ENCODE data around the gene PXMP2. TPM values are rescaled to one million over a fixed set of nuclear protein-coding genes. Genes with fewer than 3 reads are reported as not detected.

Gene PXMP2
- total RNA-seq, 3 donors from 2014 or later: 29.0 to 50.9 (median 31.8) TPM

GRCh38 chr12:132717011-132717410 lies 29.6 kb downstream of the PXMP2 start:
- Histone ChIP-seq H3K9me3 (no peaks in the 10 kb centered on the region), H3K27me3 (no peaks in the 10 kb centered on the region), H3K4me1 (peaks cover 0 to 1% of the 10 kb centered on the region in 2 donors), H3K36me3 (no peaks in the 10 kb centered on the region), H3K4me3 (no peak overlapping the region), H3K27ac (no peak overlapping the region)
- no peak for TF ChIP-seq POLR2AphosphoS5 (IDR thresholded peaks at IDR 0.05)
- TF ChIP-seq POLR2A (IDR thresholded peaks at IDR 0.05): no peak
- no peak for TF ChIP-seq CTCF (IDR thresholded peaks at IDR 0.05)
- intact Hi-C loops (cut with DNase I; ENCODE audit: low total_unique reads): no loop called here
- no peak for DNase-seq (ENCODE audit: low spot score in 2 of 2)

DNA sequence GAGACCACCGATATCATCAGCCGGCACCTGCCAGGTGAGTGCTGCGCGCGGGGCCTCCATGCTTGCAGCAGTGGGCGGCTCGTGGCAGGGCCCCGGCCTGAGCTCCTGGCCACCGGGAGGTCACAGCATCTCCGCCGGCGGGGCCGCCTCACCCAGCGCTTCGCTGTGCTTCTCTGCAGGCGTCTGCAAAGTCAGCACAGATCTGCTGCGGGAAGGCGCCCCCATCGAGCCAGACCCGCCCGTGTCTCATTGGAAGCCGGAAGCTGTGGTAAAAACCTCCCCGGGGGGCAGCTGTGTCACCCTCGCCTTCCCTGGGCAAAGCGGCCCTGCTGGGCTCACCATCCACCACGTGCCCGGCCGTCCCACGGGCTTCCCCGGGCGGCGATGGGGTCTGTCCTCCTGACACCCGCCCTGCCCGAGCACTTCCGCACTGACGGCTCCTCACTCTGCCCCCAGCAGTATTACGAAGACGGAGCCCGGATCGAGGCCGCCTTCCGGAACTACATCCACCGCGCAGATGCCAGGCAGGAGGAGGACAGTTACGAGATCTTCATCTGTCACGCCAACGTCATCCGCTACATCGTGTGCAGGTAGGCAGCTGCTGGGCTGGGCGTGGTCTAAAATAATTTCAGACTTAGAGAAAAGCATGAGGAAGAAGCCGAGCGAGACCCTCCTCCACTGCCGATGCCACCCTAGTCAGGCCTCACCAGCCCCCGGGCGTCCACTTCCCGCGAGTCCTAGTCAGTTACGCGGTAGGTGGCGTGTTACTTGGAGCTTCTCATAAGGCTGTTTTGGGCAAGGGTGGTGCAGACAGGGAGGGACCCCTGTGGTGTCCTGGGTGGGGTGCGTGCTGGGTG lies 30.4 kb downstream of the PXMP2 start:
- no peak for DNase-seq (ENCODE audit: low spot score in 2 of 2)
- intact Hi-C loops (cut with DNase I; ENCODE audit: low total_unique reads): no loop called here
- H3K27me3 ChIP-seq: no peaks in the 10 kb centered on the region
- TF ChIP-seq CTCF (IDR thresholded peaks at IDR 0.05): no peak
- TF ChIP-seq POLR2AphosphoS5 (IDR thresholded peaks at IDR 0.05): no peak
- no peak for TF ChIP-seq POLR2A (IDR thresholded peaks at IDR 0.05)
- H3K27ac ChIP-seq: no peak overlapping the region
- no peaks in the 10 kb centered on the region for H3K36me3 ChIP-seq
- no peaks in the 10 kb centered on the region for H3K9me3 ChIP-seq
- H3K4me3 ChIP-seq: no peak overlapping the region
- no peaks in the 10 kb centered on the region for H3K4me1 ChIP-seq

GRCh38 chr12:132718644-132719043 lies 31.3 kb downstream of the PXMP2 start:
- intact Hi-C loops (cut with DNase I; ENCODE audit: low total_unique reads): no loop called here
- TF ChIP-seq CTCF (IDR thresholded peaks at IDR 0.05) (no peak), POLR2AphosphoS5 (IDR thresholded peaks at IDR 0.05) (no peak), POLR2A (IDR thresholded peaks at IDR 0.05) (no peak)
- no peaks in the 10 kb centered on the region for H3K4me1 ChIP-seq
- H3K9me3 ChIP-seq: no peaks in the 10 kb centered on the region
- H3K36me3 ChIP-seq: no peaks in the 10 kb centered on the region
- H3K27ac ChIP-seq: no peak overlapping the region
- H3K27me3 ChIP-seq: no peaks in the 10 kb centered on the region
- no peak overlapping the region for H3K4me3 ChIP-seq
- no peak for DNase-seq (ENCODE audit: low spot score in 2 of 2)

GRCh38 chr12:132719141-132719953 lies 32.0 kb downstream of the PXMP2 start:
- no peak for DNase-seq (ENCODE audit: low spot score in 2 of 2)
- no peaks in the 10 kb centered on the region for H3K4me1 ChIP-seq
- intact Hi-C loops (cut with DNase I; ENCODE audit: low total_unique reads): no loop called here
- TF ChIP-seq POLR2A (IDR thresholded peaks at IDR 0.05) (no peak), POLR2AphosphoS5 (IDR thresholded peaks at IDR 0.05) (no peak), CTCF (IDR thresholded peaks at IDR 0.05) (no peak)
- no peaks in the 10 kb centered on the region for H3K27me3 ChIP-seq
- no peaks in the 10 kb centered on the region for H3K36me3 ChIP-seq
- H3K4me3 ChIP-seq: no peak overlapping the region
- H3K9me3 ChIP-seq: no peaks in the 10 kb centered on the region
- no peak overlapping the region for H3K27ac ChIP-seq

DNA sequence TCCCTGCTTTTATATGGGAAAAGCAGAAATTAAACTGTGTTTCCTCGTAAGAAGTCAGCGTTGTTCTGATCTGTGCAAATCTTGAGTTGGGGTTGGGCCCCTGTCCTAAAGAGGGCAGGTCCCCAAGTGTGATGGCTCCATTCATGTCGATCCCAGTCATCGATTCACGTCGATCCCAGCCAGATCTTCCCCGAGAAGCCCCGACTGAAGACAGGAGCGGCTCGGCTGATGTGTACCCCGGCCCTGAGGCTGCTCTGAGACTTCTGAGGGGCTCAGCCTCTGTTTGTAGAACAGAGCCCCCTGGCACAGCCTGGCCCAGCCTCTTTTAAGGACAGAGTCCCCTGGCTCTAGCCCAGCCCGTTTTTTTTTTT lies 32.6 kb downstream of the PXMP2 start:
- no peaks in the 10 kb centered on the region for H3K4me1 ChIP-seq
- H3K36me3 ChIP-seq: no peaks in the 10 kb centered on the region
- intact Hi-C loops (cut with DNase I; ENCODE audit: low total_unique reads): no loop called here
- H3K27me3 ChIP-seq: no peaks in the 10 kb centered on the region
- no peak overlapping the region for H3K27ac ChIP-seq
- no peak for DNase-seq (ENCODE audit: low spot score in 2 of 2)
- no peak overlapping the region for H3K4me3 ChIP-seq
- TF ChIP-seq POLR2A (IDR thresholded peaks at IDR 0.05) (no peak), CTCF (IDR thresholded peaks at IDR 0.05) (no peak), POLR2AphosphoS5 (IDR thresholded peaks at IDR 0.05) (no peak)
- H3K9me3 ChIP-seq: no peaks in the 10 kb centered on the region

Measured in breast epithelium (tissue), 4 donors.